Peyer's patch (tissue), 4 donors: ENCODE results near the gene C1orf226.

ENCODE experiments used
- POLR2A ChIP-seq, 2 donors: fragments of 450-650 bp; IDR thresholded peaks; one replicate each; pipeline ENCODE4 v1.5.1; 2017; ENCODE audit warnings: antibody characterized with exemption in 2 of 2, mild to moderate bottlenecking in 2 of 2, moderate library complexity in 2 of 2
- TF ChIP-seq, protein P1 (sequence below), 6 experiments: fragments of 450-650 bp in 4 of 6; fragments of 200-600 bp in 2 of 6; sonication (generic) in 1 of 6; IDR thresholded peaks; one replicate each; pipeline ENCODE4 v1.5.1; 2017 to 2019; ENCODE audit warnings: antibody characterized with exemption in 6 of 6, mild to moderate bottlenecking in 3 of 6, moderate library complexity in 1 of 6

DNA sequence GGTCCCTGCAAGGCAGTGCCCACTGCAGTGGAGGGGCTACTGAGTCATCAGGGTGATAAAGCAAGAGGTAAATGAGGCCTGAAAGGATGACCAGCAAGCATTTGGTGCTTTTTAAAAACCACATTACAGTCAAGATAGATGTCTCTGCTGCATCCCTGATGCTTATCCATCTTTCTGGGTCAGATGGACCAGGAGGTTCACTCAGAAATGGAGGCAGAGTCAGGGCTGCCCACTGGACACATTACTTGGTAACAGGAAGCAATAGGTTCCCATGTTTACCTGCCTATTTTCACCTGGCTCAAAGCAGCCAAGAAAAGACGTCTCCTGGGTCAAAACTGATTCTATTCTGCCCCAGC lies 8.5 kb upstream of the C1orf226 start:
- TF ChIP-seq, protein P1, sequence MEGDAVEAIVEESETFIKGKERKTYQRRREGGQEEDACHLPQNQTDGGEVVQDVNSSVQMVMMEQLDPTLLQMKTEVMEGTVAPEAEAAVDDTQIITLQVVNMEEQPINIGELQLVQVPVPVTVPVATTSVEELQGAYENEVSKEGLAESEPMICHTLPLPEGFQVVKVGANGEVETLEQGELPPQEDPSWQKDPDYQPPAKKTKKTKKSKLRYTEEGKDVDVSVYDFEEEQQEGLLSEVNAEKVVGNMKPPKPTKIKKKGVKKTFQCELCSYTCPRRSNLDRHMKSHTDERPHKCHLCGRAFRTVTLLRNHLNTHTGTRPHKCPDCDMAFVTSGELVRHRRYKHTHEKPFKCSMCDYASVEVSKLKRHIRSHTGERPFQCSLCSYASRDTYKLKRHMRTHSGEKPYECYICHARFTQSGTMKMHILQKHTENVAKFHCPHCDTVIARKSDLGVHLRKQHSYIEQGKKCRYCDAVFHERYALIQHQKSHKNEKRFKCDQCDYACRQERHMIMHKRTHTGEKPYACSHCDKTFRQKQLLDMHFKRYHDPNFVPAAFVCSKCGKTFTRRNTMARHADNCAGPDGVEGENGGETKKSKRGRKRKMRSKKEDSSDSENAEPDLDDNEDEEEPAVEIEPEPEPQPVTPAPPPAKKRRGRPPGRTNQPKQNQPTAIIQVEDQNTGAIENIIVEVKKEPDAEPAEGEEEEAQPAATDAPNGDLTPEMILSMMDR (IDR thresholded peaks at IDR 0.05), result no peak
- no peak for TF ChIP-seq POLR2A (IDR thresholded peaks at IDR 0.05)
